ENCODE measurements around the gene EARS2. TPM values are rescaled to one million over a fixed set of nuclear protein-coding genes. Genes with fewer than 3 reads are reported as not detected.

EARS2 gene
- total and polyA plus RNA-seq, 12 donors: 20.0 to 85.7 (median 33.5) TPM

- Histone ChIP-seq H3K36me3 (replicated peaks in 1 of 2) (peaks cover 0 to 37% of the 10 kb centered on the region in 2 donors), H3K4me1 (replicated peaks in 1 of 2) (no peaks in the 10 kb centered on the region), H3K4me3 (no peak overlapping the region), H3K27me3 (no peaks in the 10 kb centered on the region), H3K27ac (peak overlapping the region in 1 of 5 donors; percentile 69), H3K9me3 (replicated peaks in 1 of 3) (no peaks in the 10 kb centered on the region)
- TF ChIP-seq POLR2A (IDR thresholded peaks at IDR 0.05): no peak
- no peak for TF ChIP-seq CTCF (IDR thresholded peaks at IDR 0.05)
- DNase-seq: no peak
- WGBS, 4 donors: 67 to 92% (median 82%) methylated on average over 3 to 4 of the region's 4 CpGs
- intact Hi-C loops (cut with DNase I): no loop called here
Observed at GRCh38 chr16:23521037-23521743, 36.0 kb downstream of the EARS2 start.

- DNase-seq: no peak
- H3K4me3 ChIP-seq: no peak overlapping the region
- intact Hi-C loops (cut with DNase I): no loop called here
- peak overlapping the region in 1 of 5 donors; percentile 69 for H3K27ac ChIP-seq
- no peaks in the 10 kb centered on the region for H3K4me1 ChIP-seq (replicated peaks in 1 of 2)
- H3K36me3 ChIP-seq (replicated peaks in 1 of 2): peaks cover 0 to 37% of the 10 kb centered on the region in 2 donors
- no peak for TF ChIP-seq CTCF (IDR thresholded peaks at IDR 0.05)
- no peak for TF ChIP-seq POLR2A (IDR thresholded peaks at IDR 0.05)
- H3K27me3 ChIP-seq: no peaks in the 10 kb centered on the region
- WGBS, 4 donors: 63 to 83% (median 73%) methylated on average over 4 of the region's 4 CpGs
- no peaks in the 10 kb centered on the region for H3K9me3 ChIP-seq (replicated peaks in 1 of 3)
Observed at GRCh38 chr16:23520500-23520899, 36.6 kb downstream of the EARS2 start.

GRCh38 chr16:23519282-23519681 is 37.9 kb downstream of the EARS2 start:
- Histone ChIP-seq H3K9me3 (replicated peaks in 1 of 3) (no peaks in the 10 kb centered on the region), H3K36me3 (replicated peaks in 1 of 2) (peaks cover 0 to 26% of the 10 kb centered on the region in 2 donors), H3K27ac (no peak overlapping the region), H3K4me1 (replicated peaks in 1 of 2) (no peaks in the 10 kb centered on the region), H3K27me3 (no peaks in the 10 kb centered on the region), H3K4me3 (no peak overlapping the region)
- TF ChIP-seq CTCF (IDR thresholded peaks at IDR 0.05) (no peak), POLR2A (IDR thresholded peaks at IDR 0.05) (no peak)
- no peak for DNase-seq
- 93 to 97% (median 94%) methylated on average over 5 of the region's 5 CpGs for WGBS, 4 donors
- intact Hi-C loops (cut with DNase I): no loop called here

GRCh38 chr16:23518435-23518891 is 38.7 kb downstream of the EARS2 start:
- Histone ChIP-seq H3K27me3 (no peaks in the 10 kb centered on the region), H3K9me3 (replicated peaks in 1 of 3) (no peaks in the 10 kb centered on the region), H3K27ac (no peak overlapping the region), H3K4me1 (replicated peaks in 1 of 2) (no peaks in the 10 kb centered on the region), H3K36me3 (replicated peaks in 1 of 2) (peaks cover 0 to 18% of the 10 kb centered on the region in 2 donors), H3K4me3 (no peak overlapping the region)
- peak in 1 of 7 donors; percentile 29 for DNase-seq
- TF ChIP-seq POLR2A (IDR thresholded peaks at IDR 0.05): no peak
- TF ChIP-seq CTCF (IDR thresholded peaks at IDR 0.05): no peak
- intact Hi-C loops (cut with DNase I): no loop called here
- WGBS, 4 donors: 56 to 63% (median 58%) methylated on average over 3 of the region's 3 CpGs

All from adrenal gland (tissue), 12 donors.